Measurements from ENCODE around the gene TBL1X.

Gene TBL1X

DNA sequence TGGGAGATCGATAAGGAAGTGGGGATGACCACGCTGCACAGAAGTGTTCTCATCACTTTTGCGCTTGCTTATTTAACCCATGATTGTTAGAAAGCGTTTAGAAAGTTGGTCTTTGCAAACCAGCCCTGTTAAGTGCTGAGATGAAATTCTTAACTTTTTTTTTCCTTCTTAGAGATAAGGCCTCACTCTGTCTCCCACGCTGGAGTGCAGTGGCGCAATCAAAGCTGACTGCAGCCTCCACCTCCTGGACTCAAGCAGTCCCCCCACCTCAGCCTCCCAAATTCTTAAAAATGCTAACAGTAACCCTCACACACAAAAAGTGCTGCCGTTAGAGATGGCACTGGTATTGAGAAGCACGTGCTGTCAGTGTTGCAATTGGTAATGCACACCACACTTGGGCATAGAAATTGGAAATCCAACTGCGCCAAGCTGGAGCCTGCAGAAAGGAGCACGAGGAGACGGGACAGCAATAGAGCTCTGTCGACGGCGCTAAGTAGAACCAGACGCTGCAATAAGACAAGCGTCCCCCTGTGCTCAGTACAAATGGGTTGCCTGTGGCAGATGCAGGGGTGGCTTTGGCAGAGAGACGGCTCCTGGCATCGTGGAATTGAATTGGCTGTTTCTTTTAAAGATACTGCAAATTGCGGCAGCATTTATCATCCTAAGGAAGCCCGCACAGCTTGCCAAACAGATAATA, 113.4 kb downstream of the TBL1X start:
- TF ChIP-seq, protein P1, sequence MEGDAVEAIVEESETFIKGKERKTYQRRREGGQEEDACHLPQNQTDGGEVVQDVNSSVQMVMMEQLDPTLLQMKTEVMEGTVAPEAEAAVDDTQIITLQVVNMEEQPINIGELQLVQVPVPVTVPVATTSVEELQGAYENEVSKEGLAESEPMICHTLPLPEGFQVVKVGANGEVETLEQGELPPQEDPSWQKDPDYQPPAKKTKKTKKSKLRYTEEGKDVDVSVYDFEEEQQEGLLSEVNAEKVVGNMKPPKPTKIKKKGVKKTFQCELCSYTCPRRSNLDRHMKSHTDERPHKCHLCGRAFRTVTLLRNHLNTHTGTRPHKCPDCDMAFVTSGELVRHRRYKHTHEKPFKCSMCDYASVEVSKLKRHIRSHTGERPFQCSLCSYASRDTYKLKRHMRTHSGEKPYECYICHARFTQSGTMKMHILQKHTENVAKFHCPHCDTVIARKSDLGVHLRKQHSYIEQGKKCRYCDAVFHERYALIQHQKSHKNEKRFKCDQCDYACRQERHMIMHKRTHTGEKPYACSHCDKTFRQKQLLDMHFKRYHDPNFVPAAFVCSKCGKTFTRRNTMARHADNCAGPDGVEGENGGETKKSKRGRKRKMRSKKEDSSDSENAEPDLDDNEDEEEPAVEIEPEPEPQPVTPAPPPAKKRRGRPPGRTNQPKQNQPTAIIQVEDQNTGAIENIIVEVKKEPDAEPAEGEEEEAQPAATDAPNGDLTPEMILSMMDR (conservative IDR thresholded peaks at IDR 0.05): no peak
- TF ChIP-seq ZFX (IDR thresholded peaks at IDR 0.05): no peak
- H3K27ac ChIP-seq: no peak overlapping the region

DNA sequence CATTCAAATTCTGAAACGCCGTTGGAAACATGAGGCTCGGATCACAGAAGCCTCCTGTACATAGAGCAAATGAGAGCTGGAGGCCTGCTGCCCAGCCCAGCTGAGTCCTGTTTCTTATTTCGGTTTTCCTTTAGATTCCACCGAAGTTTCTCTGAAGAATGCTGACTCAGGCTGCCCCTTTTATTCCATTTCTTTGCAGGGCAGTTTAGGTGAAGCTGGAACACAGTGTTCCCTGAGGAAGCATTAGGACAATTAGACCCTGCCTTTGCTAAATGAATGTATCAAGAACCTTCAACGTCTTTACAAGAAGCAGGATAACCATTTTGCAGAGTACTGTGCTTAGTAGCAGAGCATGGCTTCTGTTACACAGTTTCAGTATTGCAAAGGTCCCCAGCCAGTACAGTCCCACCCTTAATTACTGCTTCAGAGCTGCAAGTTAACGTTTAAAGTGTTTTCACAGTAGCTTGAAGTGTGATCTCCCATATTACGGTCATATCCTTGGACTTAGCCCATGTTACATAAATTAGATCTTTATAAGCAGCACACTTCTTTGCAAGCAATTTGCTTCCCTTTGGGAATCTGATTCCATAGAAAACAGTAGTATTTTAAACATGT, 117.0 kb downstream of the TBL1X start:
- H3K27ac ChIP-seq: no peak overlapping the region

GRCh38 chrX:9582956-9583355, 118.1 kb downstream of the TBL1X start:
- H3K27ac ChIP-seq: no peak overlapping the region
- TF ChIP-seq, protein P1 (conservative IDR thresholded peaks at IDR 0.05): no peak
- TF ChIP-seq ZFX (IDR thresholded peaks at IDR 0.05): no peak

More for the DNA sequence above, 117.0 kb downstream of the TBL1X start:
- TF ChIP-seq ZFX (IDR thresholded peaks at IDR 0.05): no peak
- TF ChIP-seq, protein P1 (conservative IDR thresholded peaks at IDR 0.05): no peak

DNA sequence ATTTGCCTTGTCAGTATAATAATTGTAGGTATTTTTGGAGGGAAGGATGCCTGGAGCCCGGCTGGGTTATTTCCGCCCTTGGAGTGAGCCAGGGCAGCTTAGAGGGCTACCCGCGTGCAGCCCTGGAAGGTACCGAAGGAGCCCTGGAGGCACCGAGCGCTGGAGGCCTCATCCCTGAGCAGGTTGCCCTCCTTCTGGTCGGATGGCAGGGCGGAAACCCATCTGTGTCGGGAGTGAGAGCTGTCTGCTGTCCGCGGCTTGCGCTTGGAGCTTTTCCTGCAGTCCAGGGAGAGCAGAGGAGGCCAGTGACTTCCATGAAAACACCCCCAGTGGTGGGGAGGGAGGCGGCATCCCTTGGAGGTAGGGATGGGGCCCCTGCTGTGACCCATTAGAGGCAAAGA, 122.1 kb downstream of the TBL1X start:
- no peak overlapping the region for H3K27ac ChIP-seq
- TF ChIP-seq, protein P1 (conservative IDR thresholded peaks at IDR 0.05): no peak
- no peak for TF ChIP-seq ZFX (IDR thresholded peaks at IDR 0.05)

GRCh38 chrX:9587642-9588041, 122.8 kb downstream of the TBL1X start:
- TF ChIP-seq, protein P1 (conservative IDR thresholded peaks at IDR 0.05): no peak
- no peak for TF ChIP-seq ZFX (IDR thresholded peaks at IDR 0.05)
- no peak overlapping the region for H3K27ac ChIP-seq

GRCh38 chrX:9591496-9591895, 126.6 kb downstream of the TBL1X start:
- TF ChIP-seq, protein P1 (conservative IDR thresholded peaks at IDR 0.05): no peak
- no peak for TF ChIP-seq ZFX (IDR thresholded peaks at IDR 0.05)
- no peak overlapping the region for H3K27ac ChIP-seq

DNA sequence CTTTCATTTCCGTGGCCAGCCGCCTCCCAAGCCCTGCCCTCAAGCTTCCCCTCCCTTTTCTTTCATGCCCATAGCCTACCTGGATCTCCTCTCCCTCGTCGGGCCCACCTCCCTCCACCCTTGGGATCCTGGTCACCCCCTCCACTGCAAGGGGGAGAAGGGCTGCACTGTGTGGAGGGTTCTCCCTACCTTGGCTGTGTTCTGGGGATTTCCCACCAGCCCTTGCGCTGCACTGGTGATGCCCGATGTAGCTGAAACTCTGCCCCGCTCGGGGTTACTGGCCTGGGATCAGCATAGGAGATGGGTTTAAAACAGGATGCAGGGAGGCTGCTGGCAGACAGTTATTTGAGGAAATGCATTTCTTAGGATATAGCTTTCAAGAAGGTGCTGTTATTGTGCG, 128.9 kb downstream of the TBL1X start:
- H3K27ac ChIP-seq: no peak overlapping the region
- TF ChIP-seq, protein P1 (conservative IDR thresholded peaks at IDR 0.05): no peak
- TF ChIP-seq ZFX (IDR thresholded peaks at IDR 0.05): no peak
